Astrocyte of the hippocampus (primary cell): ENCODE data around the gene ADK.
A peak's percentile ranks its signal among the peaks of the same experiment; 100 is the strongest.

Source experiments
- DNase-seq: peaks from one replicate; pipeline ENCODE4 v3.0.0; 2011; ENCODE audit warnings: low read depth, low spot score

ADK gene

DNA sequence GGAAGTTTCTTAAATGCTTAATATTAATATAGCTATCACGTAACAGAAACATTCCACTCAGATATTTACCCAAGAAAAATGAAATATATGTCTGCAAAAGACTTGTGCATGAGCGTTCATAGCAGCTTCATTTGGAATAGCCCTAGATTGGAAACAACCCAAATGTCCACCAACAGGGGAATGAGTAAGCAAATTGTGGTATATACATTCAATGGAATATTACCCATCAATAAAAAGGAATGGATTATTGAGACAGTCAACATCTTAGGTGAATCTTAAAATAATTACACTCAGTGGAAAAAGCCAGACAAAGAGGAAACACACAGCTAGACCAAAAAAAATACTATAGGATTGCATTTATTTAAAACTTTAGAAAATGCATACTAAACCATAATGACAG, 585.0 kb downstream of the ADK start:
- no peak for DNase-seq

- DNase-seq, result no peak
Observed at GRCh38 chr10:74738052-74738451, 587.0 kb downstream of the ADK start.

GRCh38 chr10:74738542-74738941, 587.5 kb downstream of the ADK start:
- no peak for DNase-seq

- DNase-seq, result no peak
Observed at GRCh38 chr10:74738985-74739567, 588.1 kb downstream of the ADK start.

DNA sequence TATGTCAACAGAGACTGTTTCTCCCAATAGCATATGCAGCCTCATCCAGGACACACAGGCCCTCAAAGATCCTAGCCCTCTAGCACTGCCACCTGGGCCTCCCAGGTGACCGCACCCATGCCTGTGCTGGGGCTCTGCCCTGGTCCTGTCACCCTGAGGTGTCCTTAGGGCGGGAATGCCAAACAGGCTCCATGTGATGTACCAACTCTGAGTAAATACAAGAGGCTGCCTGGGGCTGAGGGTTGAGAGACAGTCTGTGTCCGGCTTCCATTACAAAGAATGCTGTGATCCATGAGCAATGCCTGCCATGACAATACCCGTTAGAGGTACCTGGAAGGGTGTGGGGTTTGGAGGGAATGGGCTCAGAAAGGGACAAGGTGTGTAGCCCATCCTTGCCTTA, 592.4 kb downstream of the ADK start:
- no peak for DNase-seq

DNA sequence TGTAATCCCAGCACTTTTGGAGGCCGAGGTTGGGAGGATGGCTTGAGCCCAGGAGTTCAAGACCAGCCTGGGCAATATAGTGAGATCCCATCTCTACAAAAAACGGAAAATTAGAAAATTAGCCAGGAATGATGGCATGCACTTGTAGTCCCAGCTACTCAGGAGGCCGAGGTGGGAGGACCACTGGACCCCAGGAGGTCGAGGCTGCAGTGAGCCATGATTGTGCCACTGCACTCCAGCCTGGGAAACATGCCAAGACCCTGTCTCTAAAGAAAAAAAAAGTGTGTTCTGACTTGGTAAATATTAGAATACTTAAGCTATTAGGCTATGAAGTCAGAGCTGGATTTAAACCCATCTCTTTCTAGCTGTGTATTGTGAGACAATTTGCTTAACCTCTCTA, 594.4 kb downstream of the ADK start:
- no peak for DNase-seq

DNA sequence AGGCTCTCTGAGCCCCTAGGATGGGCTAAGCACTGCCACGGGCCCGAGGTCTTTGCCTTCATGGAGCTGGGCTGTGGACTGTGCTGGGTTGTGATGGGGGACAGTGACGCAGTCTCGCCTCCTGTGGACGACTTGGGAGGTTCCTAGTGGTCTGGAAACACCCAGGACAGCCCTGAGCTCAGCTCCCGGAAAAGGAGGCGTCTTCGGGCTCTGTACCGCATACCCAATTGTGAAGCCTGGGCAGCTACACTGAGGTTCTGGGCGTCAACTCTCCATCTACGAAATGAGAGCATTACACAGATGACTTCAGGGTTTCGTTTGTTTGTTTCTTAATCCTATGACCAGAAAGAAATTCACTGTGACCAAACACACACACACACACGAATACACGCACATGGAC, 595.8 kb downstream of the ADK start:
- DNase-seq, result no peak

- no peak for DNase-seq
Observed at GRCh38 chr10:74748468-74749031, 597.5 kb downstream of the ADK start.

DNA sequence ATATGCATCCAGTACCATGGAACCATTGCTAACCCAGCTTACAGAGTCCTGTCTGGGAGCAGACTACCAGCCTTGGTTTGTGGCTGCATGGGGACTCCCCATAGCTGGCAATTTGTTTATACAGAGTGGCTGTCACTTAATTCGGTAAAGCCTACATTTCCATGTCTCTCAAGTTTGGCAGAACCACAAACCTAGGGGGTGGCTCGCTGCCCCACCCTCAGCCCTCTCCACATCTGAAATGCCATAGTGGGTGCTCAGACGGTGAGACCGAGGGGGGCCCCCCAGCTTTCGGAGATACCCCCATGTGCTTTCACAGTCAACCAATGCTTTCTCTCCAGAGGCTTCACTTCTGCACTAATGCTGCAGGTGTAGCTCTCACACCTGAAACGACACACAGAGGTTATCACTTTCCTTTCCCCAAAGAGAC, 599.8 kb downstream of the ADK start:
- no peak for DNase-seq

GRCh38 chr10:74752371-74753040, 601.5 kb downstream of the ADK start:
- DNase-seq, result no peak

DNA sequence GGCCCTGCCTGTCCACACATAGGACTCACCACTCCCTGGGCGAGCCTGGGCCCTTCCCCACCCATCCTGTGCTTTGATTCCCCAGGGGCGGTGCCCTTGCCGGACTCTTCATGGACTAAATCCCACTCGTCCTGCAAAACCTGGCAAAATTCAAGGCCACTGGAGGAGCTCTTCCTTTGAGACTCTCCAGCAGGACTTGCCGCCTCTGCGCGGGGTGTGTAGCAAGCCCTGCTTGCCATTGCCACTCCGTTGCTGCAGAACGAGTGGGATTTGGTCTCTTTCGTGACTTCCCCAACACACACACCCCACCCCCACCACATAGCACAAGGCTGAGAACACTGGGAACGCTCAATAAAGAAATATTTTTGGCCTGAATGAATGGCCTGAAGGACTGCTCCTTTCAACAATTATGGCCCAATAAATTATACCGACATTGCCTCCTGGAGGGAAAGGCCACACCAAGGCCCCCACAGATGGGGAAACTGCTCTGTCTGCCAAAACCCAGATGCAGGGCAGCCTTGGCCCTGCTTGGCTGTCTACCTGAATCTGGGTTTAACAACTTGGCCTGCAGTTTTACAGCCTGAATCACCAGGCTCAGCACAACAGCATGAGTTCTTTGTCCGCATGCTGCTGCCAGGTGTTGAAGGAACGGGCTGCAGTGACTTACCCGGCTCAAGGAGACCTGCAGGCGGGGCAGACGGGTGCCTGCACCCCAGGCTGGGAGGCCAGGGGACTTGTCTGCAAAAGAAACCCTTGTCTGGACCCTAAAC, 602.6 kb downstream of the ADK start:
- peak; percentile 56 for DNase-seq

GRCh38 chr10:74754381-74754821, 603.4 kb downstream of the ADK start:
- DNase-seq, result no peak

DNA sequence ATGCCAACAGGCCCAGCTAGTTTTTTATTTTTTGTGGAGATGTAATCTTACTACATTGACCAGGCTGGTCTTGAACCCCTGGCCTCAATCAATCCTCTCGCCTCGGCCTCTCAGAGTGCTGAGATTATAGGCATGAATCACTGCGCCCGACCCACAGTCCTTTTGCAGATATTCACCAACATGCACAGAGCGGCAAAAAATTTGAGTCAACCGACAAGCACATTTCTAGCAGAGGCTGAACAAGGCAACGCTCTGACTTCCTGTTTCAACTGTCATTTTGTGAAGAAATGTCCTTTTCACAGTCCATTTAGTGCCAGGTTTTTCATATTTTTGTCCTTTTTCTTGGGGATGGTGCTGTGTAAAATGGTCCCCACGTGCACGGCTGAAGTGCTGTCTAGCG, 604.3 kb downstream of the ADK start:
- DNase-seq, result no peak
